OCI-LY3 (cell line): ENCODE data around the gene PJA2.

Source experiments
- EZH2phosphoT487 ChIP-seq: fragments of 200-600 bp; shearing (Covaris generic); IDR thresholded peaks from 2 replicates; pipeline ENCODE4 v1.6.1; 2018; ENCODE audit warnings: antibody characterized with exemption, mixed run types, low read depth
- TF ChIP-seq, protein P1 (sequence below): fragments of 200-600, 300-600 bp; sonication (generic); IDR thresholded peaks from 2 replicates; pipeline ENCODE4 v1.5.1; 2014; ENCODE audit warnings: antibody characterized with exemption, low read length, low read depth

DNA sequence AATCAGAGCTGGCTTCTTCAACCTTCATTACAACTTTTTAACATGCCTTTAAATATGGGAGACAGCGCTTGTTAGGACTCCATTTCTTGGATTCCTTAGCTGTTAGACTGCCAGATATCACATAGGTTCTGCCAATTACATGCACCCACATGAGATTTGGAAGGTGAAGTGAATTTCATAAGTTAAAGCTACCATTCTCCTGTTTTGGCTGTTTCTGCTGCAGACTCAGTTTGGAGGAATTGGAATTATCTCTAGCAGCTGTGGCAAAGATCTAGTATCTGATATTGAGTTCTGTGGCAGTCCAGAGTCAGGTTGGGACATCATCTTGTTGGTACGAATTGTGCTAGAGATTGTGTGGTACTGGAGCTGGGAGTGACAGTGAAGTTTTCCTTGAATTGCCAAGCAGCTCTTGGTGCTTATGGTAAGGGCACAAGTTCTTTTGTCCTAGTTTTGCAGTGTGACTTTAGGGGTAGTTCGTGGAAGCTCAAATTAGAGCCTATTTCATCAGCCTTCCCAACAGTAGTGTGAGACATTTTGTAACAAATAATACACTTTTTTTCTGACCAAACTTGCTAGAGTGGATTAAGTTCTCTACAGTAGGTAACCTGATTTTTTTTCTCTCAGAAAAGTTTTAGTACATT is 9.1 kb upstream of the PJA2 start:
- TF ChIP-seq, protein P1, sequence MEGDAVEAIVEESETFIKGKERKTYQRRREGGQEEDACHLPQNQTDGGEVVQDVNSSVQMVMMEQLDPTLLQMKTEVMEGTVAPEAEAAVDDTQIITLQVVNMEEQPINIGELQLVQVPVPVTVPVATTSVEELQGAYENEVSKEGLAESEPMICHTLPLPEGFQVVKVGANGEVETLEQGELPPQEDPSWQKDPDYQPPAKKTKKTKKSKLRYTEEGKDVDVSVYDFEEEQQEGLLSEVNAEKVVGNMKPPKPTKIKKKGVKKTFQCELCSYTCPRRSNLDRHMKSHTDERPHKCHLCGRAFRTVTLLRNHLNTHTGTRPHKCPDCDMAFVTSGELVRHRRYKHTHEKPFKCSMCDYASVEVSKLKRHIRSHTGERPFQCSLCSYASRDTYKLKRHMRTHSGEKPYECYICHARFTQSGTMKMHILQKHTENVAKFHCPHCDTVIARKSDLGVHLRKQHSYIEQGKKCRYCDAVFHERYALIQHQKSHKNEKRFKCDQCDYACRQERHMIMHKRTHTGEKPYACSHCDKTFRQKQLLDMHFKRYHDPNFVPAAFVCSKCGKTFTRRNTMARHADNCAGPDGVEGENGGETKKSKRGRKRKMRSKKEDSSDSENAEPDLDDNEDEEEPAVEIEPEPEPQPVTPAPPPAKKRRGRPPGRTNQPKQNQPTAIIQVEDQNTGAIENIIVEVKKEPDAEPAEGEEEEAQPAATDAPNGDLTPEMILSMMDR = no peak
- TF ChIP-seq EZH2phosphoT487 = no peak
